OCI-M2 (cell line): ENCODE data around the gene L3MBTL4.

Source experiments
- DNase-seq: peaks from one replicate; lab custom pipeline; 2025; ENCODE audit not compliant: unreplicated experiment; lab: John Stamatoyannopoulos, UW

L3MBTL4 gene

GRCh38 chr18:5937121-5937520 lies 477.6 kb downstream of the L3MBTL4 start:
- no peak for DNase-seq

- no peak for DNase-seq
Observed at GRCh38 chr18:5930789-5931188, 483.9 kb downstream of the L3MBTL4 start.

GRCh38 chr18:5918205-5918858 lies 496.4 kb downstream of the L3MBTL4 start:
- DNase-seq = no peak

- DNase-seq = no peak
Observed at GRCh38 chr18:5914951-5915350, 499.8 kb downstream of the L3MBTL4 start.

- DNase-seq = no peak
Observed at GRCh38 chr18:5914016-5914415, 500.7 kb downstream of the L3MBTL4 start.

- DNase-seq = no peak
Observed at GRCh38 chr18:5912566-5912965, 502.1 kb downstream of the L3MBTL4 start.

- no peak for DNase-seq
Observed at GRCh38 chr18:5909125-5909524, 505.6 kb downstream of the L3MBTL4 start.
